HG03342 (cell line): ENCODE measurements around the gene ELOA.

Source experiments
- ATAC-seq: cut with Tn5 transposase; IDR thresholded peaks from one replicate; pipeline ENCODE4 v1.9.1; 2021; ENCODE audit warnings: mild to moderate bottlenecking, moderate library complexity; ENCODE audit not compliant: unreplicated experiment

ELOA gene

GRCh38 chr1:23743287-23744152, at the start of gene ELOA:
Gene ELOA (plus strand): TSS chr1:23743471. CDS start chr1:23743504, 33 bp downstream.
- ATAC-seq, result peak; percentile 77

- no peak for ATAC-seq
These were observed 49.7 kb upstream of the ELOA start for GRCh38 chr1:23693599-23693998.

- ATAC-seq, result no peak
These were observed 48.9 kb upstream of the ELOA start for GRCh38 chr1:23694371-23694770.

GRCh38 chr1:23695667-23696066, 47.6 kb upstream of the ELOA start:
- no peak for ATAC-seq

- no peak for ATAC-seq
These were observed 46.8 kb upstream of the ELOA start for GRCh38 chr1:23696335-23696989.

- no peak for ATAC-seq
These were observed 44.8 kb upstream of the ELOA start for GRCh38 chr1:23698466-23698865.

GRCh38 chr1:23699280-23700179, 43.7 kb upstream of the ELOA start:
- no peak for ATAC-seq

- ATAC-seq, result no peak
These were observed 42.0 kb upstream of the ELOA start for GRCh38 chr1:23701310-23701709.

- ATAC-seq, result no peak
These were observed 41.3 kb upstream of the ELOA start for GRCh38 chr1:23701996-23702395.

GRCh38 chr1:23704834-23705495, 38.3 kb upstream of the ELOA start:
- no peak for ATAC-seq

- no peak for ATAC-seq
These were observed 34.0 kb upstream of the ELOA start for GRCh38 chr1:23709229-23709628.

GRCh38 chr1:23718482-23718881, 24.8 kb upstream of the ELOA start:
- no peak for ATAC-seq

GRCh38 chr1:23719162-23719820, 24.0 kb upstream of the ELOA start:
- ATAC-seq, result no peak

- ATAC-seq, result peak; percentile 66
These were observed 22.8 kb upstream of the ELOA start for GRCh38 chr1:23720256-23720995.

- no peak for ATAC-seq
These were observed 20.6 kb upstream of the ELOA start for GRCh38 chr1:23722652-23723051.

GRCh38 chr1:23726686-23727085, 16.6 kb upstream of the ELOA start:
- no peak for ATAC-seq

GRCh38 chr1:23727362-23727811, 15.9 kb upstream of the ELOA start:
- ATAC-seq, result no peak

GRCh38 chr1:23732363-23733224, 10.7 kb upstream of the ELOA start:
- ATAC-seq, result no peak
